Fibroblast of the aortic adventitia (primary cell): ENCODE results near the gene LRRC4. TPM values are rescaled to one million over a fixed set of nuclear protein-coding genes. Genes with fewer than 3 reads are reported as not detected.

Experiments
- DNase-seq: peaks from one replicate; pipeline ENCODE4 v3.0.0-alpha.2; 2010; ENCODE audit warnings: low read depth
- H3K4me3 ChIP-seq: 2 replicates; pipeline ENCODE4 v1.5.1; 2011; ENCODE audit warnings: low read depth, mild to moderate bottlenecking, control low read depth, low read length, moderate library complexity
- total RNA-seq: library from RNA; depleted of rRNA; stranded (reverse); fragments of >200 nt; gene quantifications from 2 replicates; pipeline ENCODE4 v1.2.3, GENCODE V29; 2012; ENCODE audit warnings: low replicate concordance
- TF ChIP-seq, protein P1 (sequence below): IDR thresholded peaks from 2 replicates; pipeline ENCODE4 v1.5.1; 2011; ENCODE audit warnings: mild to moderate bottlenecking, low read length, control low read depth, inconsistent platforms; ENCODE audit not compliant: insufficient read depth

Gene LRRC4
- total RNA-seq, 1 donor, result 0.27 TPM

DNA sequence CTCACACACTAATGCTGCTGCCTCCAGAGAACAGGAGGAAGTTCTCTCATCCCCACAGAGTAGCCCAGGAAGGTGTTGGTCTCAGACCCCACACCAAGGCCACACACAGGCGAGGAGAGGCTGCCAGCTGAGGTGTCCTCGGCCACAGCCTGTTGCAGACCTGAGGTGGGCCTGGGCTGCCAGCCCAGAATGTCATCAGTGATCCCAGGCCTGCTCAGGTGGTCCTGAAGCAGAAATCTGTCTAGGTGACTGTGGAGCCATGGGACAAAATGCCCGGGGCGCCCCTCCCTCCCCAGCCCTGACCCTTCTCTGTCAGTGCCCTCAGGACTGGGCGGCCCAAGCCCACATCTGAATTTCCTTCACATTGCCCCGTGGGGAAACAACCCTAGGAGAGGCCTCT lies 43.5 kb upstream of the LRRC4 start:
- H3K4me3 ChIP-seq, result no peak overlapping the region
- TF ChIP-seq, protein P1, sequence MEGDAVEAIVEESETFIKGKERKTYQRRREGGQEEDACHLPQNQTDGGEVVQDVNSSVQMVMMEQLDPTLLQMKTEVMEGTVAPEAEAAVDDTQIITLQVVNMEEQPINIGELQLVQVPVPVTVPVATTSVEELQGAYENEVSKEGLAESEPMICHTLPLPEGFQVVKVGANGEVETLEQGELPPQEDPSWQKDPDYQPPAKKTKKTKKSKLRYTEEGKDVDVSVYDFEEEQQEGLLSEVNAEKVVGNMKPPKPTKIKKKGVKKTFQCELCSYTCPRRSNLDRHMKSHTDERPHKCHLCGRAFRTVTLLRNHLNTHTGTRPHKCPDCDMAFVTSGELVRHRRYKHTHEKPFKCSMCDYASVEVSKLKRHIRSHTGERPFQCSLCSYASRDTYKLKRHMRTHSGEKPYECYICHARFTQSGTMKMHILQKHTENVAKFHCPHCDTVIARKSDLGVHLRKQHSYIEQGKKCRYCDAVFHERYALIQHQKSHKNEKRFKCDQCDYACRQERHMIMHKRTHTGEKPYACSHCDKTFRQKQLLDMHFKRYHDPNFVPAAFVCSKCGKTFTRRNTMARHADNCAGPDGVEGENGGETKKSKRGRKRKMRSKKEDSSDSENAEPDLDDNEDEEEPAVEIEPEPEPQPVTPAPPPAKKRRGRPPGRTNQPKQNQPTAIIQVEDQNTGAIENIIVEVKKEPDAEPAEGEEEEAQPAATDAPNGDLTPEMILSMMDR, result no peak
- no peak for DNase-seq

DNA sequence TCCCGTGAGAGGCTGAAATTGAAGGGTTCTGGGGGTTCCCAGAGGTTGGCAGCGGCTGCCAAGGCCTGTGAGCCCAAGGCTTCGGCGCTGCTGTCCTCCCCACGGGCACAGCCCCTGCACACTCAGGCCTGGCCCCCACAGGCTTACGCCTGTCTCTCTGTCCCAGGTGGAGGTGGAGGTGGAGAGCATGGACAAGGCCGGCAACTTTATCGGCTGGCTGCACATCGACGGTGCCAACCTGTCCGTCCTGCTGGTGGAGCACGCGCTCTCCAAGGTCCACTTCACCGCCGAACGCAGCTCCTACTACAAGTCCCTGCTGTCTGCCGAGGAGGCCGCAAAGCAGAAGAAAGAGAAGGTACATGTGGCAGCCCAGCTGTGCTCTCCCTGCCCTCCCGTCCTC lies 43.1 kb upstream of the LRRC4 start:
- no peak for DNase-seq
- TF ChIP-seq, protein P1, result no peak
- no peak overlapping the region for H3K4me3 ChIP-seq

DNA sequence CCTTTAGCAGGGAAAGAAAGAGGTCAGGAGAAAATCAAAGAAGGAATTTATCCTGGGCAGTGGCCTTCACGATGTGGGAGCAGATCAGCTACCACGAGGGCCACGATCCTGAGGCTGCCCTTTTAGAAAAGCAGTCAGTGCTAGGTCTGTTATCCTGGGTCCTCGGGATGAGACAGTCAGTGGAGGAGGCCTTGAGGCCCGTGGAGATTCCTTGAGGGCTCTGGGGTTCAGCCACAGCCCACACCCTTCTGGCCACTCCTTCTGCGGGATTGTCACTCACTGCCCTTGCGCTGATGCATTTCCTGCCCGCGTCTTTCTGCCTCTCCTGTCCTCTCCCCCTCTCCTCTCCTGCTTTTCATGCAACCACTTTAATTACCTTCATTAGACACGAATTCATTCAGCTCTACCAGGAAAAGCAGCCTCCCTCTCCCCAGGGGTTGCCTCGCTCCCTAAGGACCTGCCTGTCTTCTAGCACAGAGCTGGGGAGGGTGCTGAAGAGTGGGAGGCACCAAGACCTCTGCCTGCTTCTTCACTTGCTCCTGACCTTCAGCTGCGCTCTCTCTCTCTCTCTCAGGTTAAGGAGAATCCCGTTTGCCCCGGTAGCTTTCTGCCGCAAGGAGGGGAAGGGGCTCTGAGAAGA lies 42.6 kb upstream of the LRRC4 start:
- no peak for DNase-seq
- no peak overlapping the region for H3K4me3 ChIP-seq
- TF ChIP-seq, protein P1, result no peak

GRCh38 chr7:128071801-128072200 lies 40.6 kb upstream of the LRRC4 start:
- no peak overlapping the region for H3K4me3 ChIP-seq
- TF ChIP-seq, protein P1, result no peak
- DNase-seq, result no peak

DNA sequence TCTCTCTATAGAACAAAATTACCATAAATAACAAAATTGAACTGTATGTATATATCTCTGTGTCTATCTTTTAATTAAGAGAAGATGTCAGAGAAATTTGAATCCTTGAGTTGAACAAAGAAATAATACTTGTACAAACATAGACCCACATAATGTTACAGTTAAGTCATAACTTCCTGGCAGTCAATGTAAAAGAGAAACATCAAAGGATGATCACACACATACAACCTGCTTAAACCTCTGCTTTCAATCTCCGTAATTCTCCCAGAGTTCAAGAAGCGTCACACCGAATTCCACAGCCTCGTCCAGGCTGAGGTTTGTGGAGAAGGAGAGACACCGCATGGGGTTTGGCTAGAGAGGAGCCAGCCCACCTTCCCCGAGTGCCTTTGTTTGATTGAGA lies 40.1 kb upstream of the LRRC4 start:
- TF ChIP-seq, protein P1, result no peak
- H3K4me3 ChIP-seq, result no peak overlapping the region
- no peak for DNase-seq

DNA sequence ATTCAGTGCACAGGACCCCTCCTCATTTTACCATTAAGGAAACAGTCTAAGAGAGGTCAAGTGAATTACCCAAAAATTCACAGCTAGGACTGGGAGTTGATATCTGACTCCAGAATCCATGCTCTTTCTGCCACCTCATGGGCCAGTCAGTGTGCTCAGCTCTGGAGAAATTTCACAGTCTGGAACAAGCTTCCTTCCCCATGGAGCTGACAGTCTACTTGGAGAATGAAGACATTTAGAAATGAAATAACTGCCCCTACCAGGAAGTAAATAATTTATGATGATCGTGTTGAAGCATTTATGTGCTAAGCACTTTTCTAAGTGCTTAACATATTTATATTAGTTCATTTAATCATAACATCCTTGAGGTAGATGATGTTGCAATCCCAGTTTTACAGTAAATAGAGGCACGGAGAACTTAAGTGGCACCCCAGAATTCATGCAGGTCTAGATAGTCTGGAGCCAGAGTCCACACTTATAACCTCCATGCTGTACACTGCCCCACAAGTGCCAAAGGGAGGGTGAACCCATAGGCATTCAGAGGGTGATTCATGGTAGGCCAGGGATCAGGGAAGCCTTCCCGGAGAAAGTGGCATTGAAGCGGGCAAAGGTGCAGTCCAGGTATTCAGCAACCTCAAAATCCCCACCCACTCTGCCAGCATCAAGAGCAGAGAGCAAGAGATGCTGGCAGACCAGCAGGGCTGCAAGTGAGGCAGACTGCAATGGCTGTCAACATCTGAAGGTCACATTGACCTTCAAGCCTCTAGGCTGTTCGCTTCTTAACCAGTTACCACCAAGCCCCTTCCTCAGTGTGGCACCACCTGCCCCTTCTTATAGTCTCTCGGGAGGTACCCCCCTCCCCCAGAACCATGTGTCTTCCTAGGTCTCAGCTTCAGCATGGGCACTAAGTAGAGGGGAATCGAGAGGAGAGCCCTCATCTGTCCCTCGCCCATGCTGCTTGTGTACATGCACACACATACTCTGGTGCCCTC lies 38.4 kb upstream of the LRRC4 start:
- TF ChIP-seq, protein P1, result no peak
- no peak for DNase-seq
- no peak overlapping the region for H3K4me3 ChIP-seq
